Spleen (tissue), 11 donors: Measurements from ENCODE around the gene ATP9A. TPM values are rescaled to one million over a fixed set of nuclear protein-coding genes. Genes with fewer than 3 reads are reported as not detected.
A peak's percentile ranks its signal among the peaks of the same experiment; 100 is the strongest.

Experiments used
- DNase-seq: peaks from one replicate; pipeline ENCODE4 v3.0.0-alpha.2; 2020
- H3K27ac ChIP-seq, 8 donors: fragments of 200-600 bp; sonication (generic) in 7 of 8; 1 replicate in 4 of 8; 2 replicates in 4 of 8; pipeline versions ENCODE4 v1.5.0 to v1.8.0; 2016 to 2021; ENCODE audit warnings: inconsistent platforms in 4 of 8, mild to moderate bottlenecking in 4 of 8, moderate library complexity in 1 of 8
- H3K27me3 ChIP-seq, 7 donors: fragments of 200-600 bp; sonication (generic) in 6 of 7; replicated peaks in 1 of 7; 1 replicate in 4 of 7; 2 replicates in 3 of 7; pipeline versions ENCODE4 v1.5.0 to v1.8.0; 2016 to 2021; ENCODE audit warnings: inconsistent platforms in 3 of 7, mild to moderate bottlenecking in 1 of 7
- H3K36me3 ChIP-seq, 6 donors: fragments of 200-600 bp; sonication (generic) in 5 of 6; 1 replicate in 4 of 6; 2 replicates in 2 of 6; pipeline versions ENCODE4 v1.5.0 to v1.8.0; 2016 to 2021; ENCODE audit warnings: inconsistent platforms in 2 of 6
- H3K4me1 ChIP-seq, 6 donors: fragments of 200-600 bp; sonication (generic) in 5 of 6; 1 replicate in 3 of 6; 2 replicates in 3 of 6; pipeline versions ENCODE4 v1.5.0 to v1.8.0; 2016 to 2021; ENCODE audit warnings: inconsistent platforms in 3 of 6
- H3K4me3 ChIP-seq, 8 donors: fragments of 200-600 bp; sonication (generic) in 7 of 8; 1 replicate in 4 of 8; 2 replicates in 4 of 8; pipeline versions ENCODE4 v1.5.0 to v1.8.0; 2016 to 2021; ENCODE audit warnings: inconsistent platforms in 4 of 8, mild to moderate bottlenecking in 4 of 8, moderate library complexity in 2 of 8
- H3K9me3 ChIP-seq, 8 donors: fragments of 200-600 bp; sonication (generic) in 7 of 8; 1 replicate in 4 of 8; 2 replicates in 4 of 8; pipeline versions ENCODE4 v1.5.0 to v1.8.0; 2016 to 2021; ENCODE audit warnings: inconsistent platforms in 4 of 8
- CTCF ChIP-seq, 11 experiments: fragments of 200-600 bp in 7 of 11; fragments of 450-650 bp in 4 of 11; sonication (generic) in 4 of 11; IDR thresholded peaks in 8 of 11; conservative IDR thresholded peaks in 3 of 11; 1 replicate in 7 of 11; 2 replicates in 4 of 11; pipeline versions ENCODE4 v1.4.0 to v1.8.0; 2016 to 2021; ENCODE audit warnings: antibody characterized with exemption in 11 of 11, inconsistent platforms in 4 of 11, mild to moderate bottlenecking in 1 of 11
- POLR2A ChIP-seq, 3 donors: fragments of 450-650 bp; IDR thresholded peaks; one replicate each; pipeline ENCODE4 v1.5.1; 2017; ENCODE audit warnings: antibody characterized with exemption in 3 of 3, mild to moderate bottlenecking in 1 of 3
- POLR2AphosphoS5 ChIP-seq, 3 donors: sonication (generic); formaldehyde crosslinking; IDR thresholded peaks; one replicate each; pipeline ENCODE4 v1.5.1; 2017; ENCODE audit warnings: antibody characterized with exemption in 3 of 3
- WGBS, 5 donors: extraction: QIAGEN DNeasy Blood & Tissue Kit in 3 of 5; methylation state at CpG; one replicate each; pipeline versions ENCODE4 v1.1.5 to v1.1.7; 2013 to 2018; 5-methylcytosine and 5-hydroxymethylcytosine counted together
- intact Hi-C: fragments of 100-400 bp; cut with DNase I; formaldehyde crosslinking; loops from one replicate; pipeline ENCODE4 v1.15.0; 2023; ENCODE audit warnings: low total_unique reads
- polyA plus RNA-seq, 3 donors: library from polyadenylated mRNA; stranded (reverse); fragments of 200-250 nt; gene quantifications; one replicate each; pipeline ENCODE4 v1.2.1, GENCODE V29; 2013
- total RNA-seq, 7 donors: library from RNA; depleted of rRNA in 3 of 7; stranded (reverse); fragments of >200 nt in 3 of 7; fragmentation: NEBNext Ultra II Directional in 4 of 7; extraction: Animal tissue kit (Norgen Biotek cat#: 25700) in 4 of 7; gene quantifications; one replicate each; pipeline versions ENCODE4 v1.1.0 to v1.2.1, GENCODE V29; 2016 to 2021
- donor health status: healthy with polysubstance abuse.
- donor health status: DM: no; HTN: no; CAD: no; lungs with moderate emphysema.
- donor health status: DM: no; HTN: no; CAD: no.
- donor health status: Bipolar disorder and iron deficiency.
- donor health status: healthy.
- donor health status: DM: no; HTN: no; CAD: no.
- donor health status: DM: yes; HTN: yes; CAD: no.

ATP9A gene
- total and polyA plus RNA-seq, 10 donors = 0.37 to 11.5 (median 7.6) TPM

- 70 to 75% (median 70%) methylated on average over 8 of the region's 8 CpGs for WGBS, 5 donors
- Histone ChIP-seq H3K27ac (no peak overlapping the region), H3K9me3 (no peaks in the 10 kb centered on the region), H3K27me3 (no peaks in the 10 kb centered on the region), H3K4me1 (no peaks in the 10 kb centered on the region), H3K36me3 (no peaks in the 10 kb centered on the region), H3K4me3 (no peak overlapping the region)
- TF ChIP-seq POLR2A (IDR thresholded peaks at IDR 0.05) (no peak), POLR2AphosphoS5 (IDR thresholded peaks at IDR 0.05) (no peak), CTCF (IDR thresholded peaks at IDR 0.05 in 8 of 11, conservative IDR thresholded peaks at IDR 0.05 in 3 of 11) (no peak)
- intact Hi-C loops = loop anchor here (5.0 kb wide), 1 partner anchor 264 kb away; no protein-coding TSS in a partner anchor
- DNase-seq = no peak
Observed at GRCh38 chr20:51703400-51704287, 64.5 kb downstream of the ATP9A start.

GRCh38 chr20:51702556-51702955, 65.6 kb downstream of the ATP9A start:
- no peaks in the 10 kb centered on the region for H3K36me3 ChIP-seq
- WGBS, 5 donors = 32 to 42% (median 35%) methylated on average over 3 of the region's 3 CpGs
- no peaks in the 10 kb centered on the region for H3K27me3 ChIP-seq
- no peak for DNase-seq
- H3K4me1 ChIP-seq = peaks cover 0 to 1% (median 0%) of the 10 kb centered on the region in 6 donors
- intact Hi-C loops = loop anchor here (5.0 kb wide), 1 partner anchor 265 kb away; no protein-coding TSS in a partner anchor
- no peak overlapping the region for H3K4me3 ChIP-seq
- no peak for TF ChIP-seq POLR2A (IDR thresholded peaks at IDR 0.05)
- no peak for TF ChIP-seq POLR2AphosphoS5 (IDR thresholded peaks at IDR 0.05)
- TF ChIP-seq CTCF (IDR thresholded peaks at IDR 0.05 in 8 of 11, conservative IDR thresholded peaks at IDR 0.05 in 3 of 11) = no peak
- no peaks in the 10 kb centered on the region for H3K9me3 ChIP-seq
- H3K27ac ChIP-seq = no peak overlapping the region

- Histone ChIP-seq H3K4me1 (peaks cover 0 to 17% (median 1%) of the 10 kb centered on the region in 6 donors), H3K9me3 (no peaks in the 10 kb centered on the region), H3K36me3 (no peaks in the 10 kb centered on the region), H3K27me3 (no peaks in the 10 kb centered on the region), H3K27ac (no peak overlapping the region), H3K4me3 (no peak overlapping the region)
- no peak for DNase-seq
- intact Hi-C loops = loop anchor here (5.0 kb wide), 1 partner anchor 266 kb away; no protein-coding TSS in a partner anchor
- WGBS, 5 donors = 41 to 59% (median 50%) methylated on average over 10 of the region's 10 CpGs
- TF ChIP-seq CTCF (IDR thresholded peaks at IDR 0.05 in 8 of 11, conservative IDR thresholded peaks at IDR 0.05 in 3 of 11) = peak; percentile 45 to 78 (median 66)
- TF ChIP-seq POLR2A (IDR thresholded peaks at IDR 0.05) = no peak
Observed at GRCh38 chr20:51700809-51701285, 67.3 kb downstream of the ATP9A start.

GRCh38 chr20:51698252-51698651, 69.9 kb downstream of the ATP9A start:
- Histone ChIP-seq H3K9me3 (no peaks in the 10 kb centered on the region), H3K27ac (no peak overlapping the region), H3K4me3 (no peak overlapping the region), H3K27me3 (peaks cover 0 to 11% (median 0%) of the 10 kb centered on the region in 7 donors), H3K36me3 (peaks cover 0 to 11% (median 0%) of the 10 kb centered on the region in 6 donors), H3K4me1 (peaks cover 0 to 21% (median 1%) of the 10 kb centered on the region in 6 donors)
- intact Hi-C loops = no loop called here
- 84 to 97% (median 92%) methylated on average over 9 of the region's 9 CpGs for WGBS, 5 donors
- TF ChIP-seq CTCF (IDR thresholded peaks at IDR 0.05 in 8 of 11, conservative IDR thresholded peaks at IDR 0.05 in 3 of 11) (no peak), POLR2AphosphoS5 (IDR thresholded peaks at IDR 0.05) (no peak), POLR2A (IDR thresholded peaks at IDR 0.05) (no peak)
- no peak for DNase-seq
